Endothelial cell of umbilical vein (primary cell): ENCODE results near the gene MRPL50. TPM values are rescaled to one million over a fixed set of nuclear protein-coding genes. Genes with fewer than 3 reads are reported as not detected.

Source experiments
- BruUV-seq: library from RNA; stranded (reverse); fragments of 400-500 nt; replicated peaks from 2 replicates; lab custom pipeline; 2021; lab: Mats Ljungman, UMichigan
- CTCF ChIA-PET: fragments of 300-600, 350-600 bp; sonication (Branson Sonifier 250); formaldehyde crosslinking; loops from one replicate; lab custom pipeline; 2021; ENCODE audit warnings: antibody characterized with exemption, inconsistent platforms; lab: Charles Lee
- POLR2A ChIA-PET: fragments of 300-600, 350-600 bp; sonication (Branson Sonifier 250); formaldehyde crosslinking; loops from one replicate; lab custom pipeline; 2021; ENCODE audit warnings: antibody characterized with exemption, inconsistent platforms; lab: Charles Lee
- DNase-seq: peaks from one replicate; pipeline ENCODE4 v3.0.0-alpha.2; 2011; ENCODE audit warnings: low read depth, low spot score
- FAIRE-seq: peaks from 2 replicates; lab custom pipeline; 2011; peaks lifted over from hg19 to GRCh38; lab: Jason Lieb, UNC
- H2AFZ ChIP-seq: 2 replicates; pipeline ENCODE4 v1.6.0; 2012; ENCODE audit warnings: low read depth, low read length, control low read depth, inconsistent platforms
- H3K27ac ChIP-seq: 2 replicates; pipeline ENCODE4 v1.5.1; 2011; ENCODE audit warnings: low read depth, mild to moderate bottlenecking, control low read depth, low read length, moderate library complexity; ENCODE audit not compliant: insufficient read depth
- H3K27me3 ChIP-seq, 2 experiments: 2 replicates each; pipeline versions ENCODE4 v1.6.0 to v1.6.1; 2011; ENCODE audit warnings: low read length in 2 of 2, mixed read lengths in 1 of 2; ENCODE audit not compliant: control insufficient read depth in 2 of 2, insufficient read depth in 2 of 2
- H3K36me3 ChIP-seq, 2 experiments: 2 replicates in 1 of 2; 3 replicates in 1 of 2; pipeline ENCODE4 v1.5.1; 2011; ENCODE audit warnings: low read length in 2 of 2, mild to moderate bottlenecking in 1 of 2, moderate library complexity in 1 of 2; ENCODE audit not compliant: control insufficient read depth in 2 of 2, insufficient read depth in 2 of 2; ENCODE audit errors: extremely low read depth in 1 of 2
- H3K4me1 ChIP-seq: 3 replicates; pipeline ENCODE4 v1.5.1; 2011; ENCODE audit warnings: mild to moderate bottlenecking, low read length; ENCODE audit not compliant: control insufficient read depth, insufficient read depth; ENCODE audit errors: extremely low read depth
- H3K4me2 ChIP-seq: 2 replicates; pipeline ENCODE4 v1.6.1; 2011; ENCODE audit warnings: low read length, control low read depth, mixed read lengths; ENCODE audit not compliant: insufficient read depth
- H3K4me3 ChIP-seq, 3 experiments: fragments of 200-600 bp in 1 of 3; sonication (generic), shearing (Covaris generic) in 1 of 3; replicated peaks in 1 of 3; 2 replicates each; pipeline ENCODE4 v1.5.1; 2011 to 2016; ENCODE audit warnings: control low read depth in 3 of 3, low read length in 3 of 3, mild to moderate bottlenecking in 2 of 3, inconsistent platforms in 1 of 3, low read depth in 1 of 3, moderate library complexity in 1 of 3; ENCODE audit not compliant: insufficient read depth in 1 of 3
- H3K79me2 ChIP-seq: 2 replicates; pipeline ENCODE4 v1.6.0; 2012; ENCODE audit warnings: low read length, inconsistent platforms; ENCODE audit not compliant: control insufficient read depth, insufficient read depth
- H3K9ac ChIP-seq: replicated peaks from 2 replicates; pipeline ENCODE3; 2011; ENCODE audit warnings: low read length, control low read depth; ENCODE audit not compliant: insufficient read depth; ENCODE audit errors: extremely low read depth
- H3K9me1 ChIP-seq: replicated peaks from 3 replicates; pipeline ENCODE4 v1.6.0; 2011; ENCODE audit warnings: mild to moderate bottlenecking, low read length; ENCODE audit not compliant: control insufficient read depth, insufficient read depth; ENCODE audit errors: extremely low read depth
- H3K9me3 ChIP-seq: replicated peaks from 2 replicates; pipeline ENCODE4 v1.5.1; 2012; ENCODE audit warnings: low read length, inconsistent platforms; ENCODE audit not compliant: control insufficient read depth, insufficient read depth
- H4K20me1 ChIP-seq: replicated peaks from 2 replicates; pipeline ENCODE3; 2011; ENCODE audit warnings: mild to moderate bottlenecking, low read length; ENCODE audit not compliant: control insufficient read depth, insufficient read depth; ENCODE audit errors: extremely low read depth
- EZH2 ChIP-seq: IDR thresholded peaks from 2 replicates; pipeline ENCODE4 v1.6.1; 2012; ENCODE audit warnings: borderline replicate concordance, low read depth, mild to moderate bottlenecking, moderate library complexity, low read length, inconsistent platforms; ENCODE audit not compliant: severe bottlenecking
- FOS ChIP-seq: IDR thresholded peaks from 2 replicates; pipeline ENCODE4 v1.6.1; 2011; ENCODE audit warnings: mild to moderate bottlenecking, low read length, moderate library complexity, borderline replicate concordance; ENCODE audit not compliant: insufficient read depth
- GATA2 ChIP-seq: IDR thresholded peaks from 2 replicates; pipeline ENCODE4 v1.7.0; 2011; ENCODE audit warnings: low read depth, mild to moderate bottlenecking, moderate library complexity, mixed read lengths, low read length; ENCODE audit not compliant: insufficient read length, insufficient read depth
- MYC ChIP-seq: IDR thresholded peaks from one replicate; pipeline ENCODE4 v1.6.1; 2011; ENCODE audit warnings: mild to moderate bottlenecking, low read depth, low read length
- POLR2A ChIP-seq: IDR thresholded peaks from 2 replicates; pipeline ENCODE4 v1.6.1; 2012; ENCODE audit warnings: low read depth, mild to moderate bottlenecking, control low read depth, low read length
- dilution Hi-C: fragments of 300-500 bp; cut with MboI; formaldehyde crosslinking; loops from one replicate; pipeline ENCODE4 v1.15.0; 2019; ENCODE audit warnings: low sequenced_read_pairs; ENCODE audit not compliant: extremely low pct_ligation_motif_present
- intact Hi-C: fragments of 100-400 bp; cut with micrococcal nuclease; formaldehyde crosslinking; loops from one replicate; pipeline ENCODE4 v1.10.0; 2022
- polyA plus RNA-seq, 4 experiments: library from polyadenylated mRNA; depleted of rRNA in 3 of 4; stranded (reverse) in 3 of 4; unstranded in 1 of 4; fragments of >200 nt; gene quantifications; 2 replicates each; pipeline versions ENCODE4 v1.2.1 to v1.2.3, GENCODE V29; 2011 to 2012; ENCODE audit warnings: missing spikeins in 1 of 4
- total RNA-seq: library from RNA; stranded (reverse); gene quantifications from 2 replicates; pipeline ENCODE4 v1.2.3, GENCODE V29; 2021
- TF ChIP-seq, protein P1 (sequence below): IDR thresholded peaks from 2 replicates; pipeline ENCODE4 v1.6.1; 2011; ENCODE audit not compliant: insufficient read depth, insufficient read length
- TF ChIP-seq, protein P2 (sequence below), 2 donors: IDR thresholded peaks; 1 replicate in 1 of 2; 2 replicates in 1 of 2; pipeline ENCODE4 v1.5.1; 2011; ENCODE audit warnings: low read length in 2 of 2, mild to moderate bottlenecking in 2 of 2, moderate library complexity in 2 of 2, control low read depth in 1 of 2, inconsistent platforms in 1 of 2, low read depth in 1 of 2; ENCODE audit not compliant: insufficient read depth in 1 of 2; ENCODE audit errors: extremely low read depth in 1 of 2

The MRPL50 gene
- total and polyA plus RNA-seq, 2 donors (not counting 3 experiments of a cell fraction or from before 2014, with no cell fraction given): 5.7 to 9.7 TPM

DNA sequence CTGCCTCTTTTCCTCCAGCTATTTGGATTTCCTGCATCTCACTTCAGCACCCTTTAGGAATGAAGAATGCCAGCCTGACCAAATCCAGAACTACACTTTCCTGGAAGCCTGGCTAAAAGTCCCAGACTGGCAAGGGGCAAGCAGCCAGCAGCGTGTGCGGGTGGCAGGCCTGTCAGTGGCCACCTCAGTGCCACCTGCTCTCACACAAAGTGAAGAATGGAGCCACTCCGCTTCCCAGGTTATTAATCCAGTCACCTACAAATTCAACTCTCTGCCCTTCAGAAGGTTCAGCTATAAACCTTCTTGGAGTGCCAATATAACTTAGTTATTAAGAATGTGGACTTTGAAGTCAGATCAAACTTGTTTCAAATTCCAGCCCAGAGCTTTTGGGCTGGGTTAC, 43.9 kb upstream of the MRPL50 start:
- FAIRE-seq: no peak
- no TSS peak for BruUV-seq
- Histone ChIP-seq H4K20me1 (no peaks in the 10 kb centered on the region), H3K4me1 (no peaks in the 10 kb centered on the region), H3K27me3 (peaks cover 3 to 4% of the 10 kb centered on the region in 2 experiments), H3K9me3 (no peaks in the 10 kb centered on the region), H3K27ac (no peak overlapping the region), H3K79me2 (no peaks in the 10 kb centered on the region), H3K4me3 (no peak overlapping the region), H3K36me3 (no peaks in the 10 kb centered on the region), H3K4me2 (no peak overlapping the region), H2AFZ (no peak overlapping the region), H3K9me1 (no peaks in the 10 kb centered on the region), H3K9ac (no peak overlapping the region)
- POLR2A ChIA-PET: no interaction called here
- CTCF ChIA-PET: no interaction called here
- intact Hi-C loops: no loop called here
- dilution Hi-C loops: no loop called here
- TF ChIP-seq GATA2 (no peak), MYC (no peak), FOS (no peak), POLR2A (no peak), EZH2 (no peak)
- TF ChIP-seq, protein P1, sequence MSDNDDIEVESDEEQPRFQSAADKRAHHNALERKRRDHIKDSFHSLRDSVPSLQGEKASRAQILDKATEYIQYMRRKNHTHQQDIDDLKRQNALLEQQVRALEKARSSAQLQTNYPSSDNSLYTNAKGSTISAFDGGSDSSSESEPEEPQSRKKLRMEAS: no peak
- TF ChIP-seq, protein P2, sequence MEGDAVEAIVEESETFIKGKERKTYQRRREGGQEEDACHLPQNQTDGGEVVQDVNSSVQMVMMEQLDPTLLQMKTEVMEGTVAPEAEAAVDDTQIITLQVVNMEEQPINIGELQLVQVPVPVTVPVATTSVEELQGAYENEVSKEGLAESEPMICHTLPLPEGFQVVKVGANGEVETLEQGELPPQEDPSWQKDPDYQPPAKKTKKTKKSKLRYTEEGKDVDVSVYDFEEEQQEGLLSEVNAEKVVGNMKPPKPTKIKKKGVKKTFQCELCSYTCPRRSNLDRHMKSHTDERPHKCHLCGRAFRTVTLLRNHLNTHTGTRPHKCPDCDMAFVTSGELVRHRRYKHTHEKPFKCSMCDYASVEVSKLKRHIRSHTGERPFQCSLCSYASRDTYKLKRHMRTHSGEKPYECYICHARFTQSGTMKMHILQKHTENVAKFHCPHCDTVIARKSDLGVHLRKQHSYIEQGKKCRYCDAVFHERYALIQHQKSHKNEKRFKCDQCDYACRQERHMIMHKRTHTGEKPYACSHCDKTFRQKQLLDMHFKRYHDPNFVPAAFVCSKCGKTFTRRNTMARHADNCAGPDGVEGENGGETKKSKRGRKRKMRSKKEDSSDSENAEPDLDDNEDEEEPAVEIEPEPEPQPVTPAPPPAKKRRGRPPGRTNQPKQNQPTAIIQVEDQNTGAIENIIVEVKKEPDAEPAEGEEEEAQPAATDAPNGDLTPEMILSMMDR (IDR thresholded peaks at IDR 0.05; ENCODE audit: extremely low read depth in 1 of 2, insufficient read depth in 1 of 2, low read depth in 1 of 2, low read length in 2 of 2): no peak
- no peak for DNase-seq
